Posterior cingulate gyrus (tissue), 11 donors: Measurements from ENCODE around the gene CBLB.
"Not testable (repeated sequence)": the region's sequence is repeated elsewhere in the genome, so short reads cannot be mapped to it uniquely, and the experiment has no call there.

ENCODE experiments used
- DNase-seq, 10 donors: peaks; one replicate each; pipeline versions ENCODE4 v3.0.0 to v3.0.0-alpha.2; 2020 to 2021; ENCODE audit warnings: mixed read lengths in 3 of 10
- intact Hi-C: fragments of 100-400 bp; cut with DNase I; formaldehyde crosslinking; loops from one replicate; pipeline ENCODE4 v1.15.1; 2023

Gene CBLB

DNA sequence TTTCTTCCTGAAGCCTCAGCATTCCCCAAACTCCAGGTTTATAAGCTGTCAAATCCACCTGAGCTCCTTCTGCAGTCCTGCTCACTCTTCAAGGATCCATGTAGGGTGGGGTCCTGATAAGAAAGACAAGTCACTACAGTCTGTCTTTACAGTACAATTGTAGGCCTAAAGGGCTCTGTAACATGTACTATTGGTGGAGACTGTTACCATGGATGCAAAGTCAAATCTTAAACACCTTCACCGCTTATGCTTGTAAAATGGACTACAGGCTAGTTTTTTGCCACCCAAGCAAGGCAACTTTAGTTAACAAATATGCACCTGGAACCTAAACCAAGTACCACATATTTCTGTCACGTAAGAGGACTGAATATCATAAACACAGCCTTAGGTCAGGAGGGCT lies 44.7 kb downstream of the CBLB start:
- intact Hi-C loops: no loop called here
- no peak for DNase-seq

DNA sequence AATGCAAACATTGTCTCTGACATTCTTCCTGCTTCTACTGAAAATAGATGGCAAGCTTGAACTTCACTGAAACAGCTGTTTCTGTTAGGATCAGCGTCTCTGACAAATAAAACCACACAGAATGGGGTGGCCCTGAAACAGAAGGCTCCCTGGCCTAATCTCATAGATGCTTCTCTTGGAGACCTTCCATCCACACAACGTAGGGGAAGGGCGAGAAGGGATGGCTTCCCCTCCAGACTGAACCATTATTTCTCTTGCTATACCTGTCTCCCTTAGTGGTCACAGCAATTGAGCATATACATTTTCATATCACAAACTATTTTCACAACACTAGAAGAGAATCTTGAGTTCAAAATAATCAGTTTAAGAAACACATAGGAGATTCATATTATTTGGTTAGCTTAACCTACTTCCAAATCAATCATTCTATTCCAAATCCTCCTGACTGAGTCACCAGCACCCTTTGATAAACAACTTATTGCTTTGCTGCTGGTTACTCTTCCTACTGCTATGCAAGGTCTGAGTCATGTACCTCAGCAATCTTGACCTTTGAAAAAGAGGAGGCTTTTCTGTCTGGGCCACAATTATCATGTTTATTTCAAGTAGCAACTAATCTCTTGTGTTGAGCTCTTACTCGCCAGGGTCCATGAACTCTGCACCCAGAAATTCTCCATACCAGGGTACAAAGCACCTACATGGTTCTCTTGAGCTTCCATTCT lies 45.5 kb downstream of the CBLB start:
- DNase-seq: no peak
- intact Hi-C loops: no loop called here

DNA sequence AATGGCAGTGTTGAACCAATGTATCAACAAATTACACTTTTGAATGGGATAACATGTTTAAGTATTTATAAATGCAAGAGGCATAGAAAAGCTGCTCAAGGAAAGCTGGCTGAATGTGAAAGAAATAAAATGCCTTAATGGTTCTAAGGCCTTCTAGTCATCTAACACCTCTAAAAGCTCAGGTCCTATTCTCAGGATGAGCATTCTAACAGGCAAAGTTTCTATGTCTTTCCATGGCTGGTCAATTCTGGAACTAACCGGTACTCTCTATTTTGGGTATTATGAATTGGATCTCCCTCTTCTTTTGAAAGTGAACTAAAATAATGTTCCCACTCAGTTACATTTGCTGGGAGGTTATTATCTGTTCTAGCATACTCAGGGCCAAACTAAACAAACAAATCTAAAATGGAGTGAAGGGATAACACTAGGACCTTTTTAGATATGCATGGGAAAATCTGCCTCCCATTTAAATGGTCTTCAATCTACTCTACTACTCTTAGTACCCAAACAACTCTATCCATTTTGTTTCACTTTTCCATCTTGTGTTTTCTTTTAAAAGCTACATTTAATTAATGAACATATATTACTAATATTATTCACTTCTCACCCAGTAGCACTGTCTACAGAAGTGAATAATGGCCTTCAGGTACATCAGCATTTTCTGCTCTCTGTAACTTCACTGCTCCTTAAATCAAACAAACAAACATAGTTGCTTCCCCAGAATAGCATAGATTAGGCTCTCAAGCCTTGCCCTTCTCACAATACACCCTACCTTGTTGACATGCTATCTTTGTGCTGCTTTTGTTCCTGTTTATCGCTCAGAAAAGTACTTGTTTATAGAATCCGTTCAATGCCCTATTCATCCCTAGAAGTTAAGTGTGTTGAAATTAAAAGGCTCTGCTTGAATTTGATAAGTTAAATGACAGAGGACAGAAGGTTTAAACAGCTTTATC lies 46.4 kb downstream of the CBLB start:
- intact Hi-C loops: no loop called here

GRCh38 chr3:105821433-105821832 lies 47.4 kb downstream of the CBLB start:
- no peak for DNase-seq
- intact Hi-C loops: no loop called here

More for the DNA sequence above, 46.4 kb downstream of the CBLB start:
- DNase-seq: no peak

- intact Hi-C loops: no loop called here
- DNase-seq: no peak
These were observed 52.0 kb downstream of the CBLB start for GRCh38 chr3:105816833-105817232.

DNA sequence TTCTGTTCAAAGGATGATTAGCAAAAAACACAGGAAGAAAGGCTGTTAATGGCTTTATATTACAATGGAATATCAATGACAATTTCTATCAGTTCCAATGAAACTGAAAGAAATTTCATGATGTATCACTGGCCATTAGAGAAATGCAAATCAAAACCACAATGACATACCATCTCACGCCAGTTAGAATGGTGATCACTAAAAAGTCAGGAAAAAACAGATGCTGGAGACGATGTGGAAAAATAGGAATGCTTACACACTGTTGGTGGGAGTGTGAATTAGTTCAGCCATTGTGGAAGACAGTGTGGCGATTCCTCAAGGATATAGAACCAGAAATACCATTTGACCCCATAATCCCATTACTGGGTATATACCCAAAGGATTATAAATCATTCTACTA lies 53.5 kb downstream of the CBLB start:
- intact Hi-C loops, DNase-seq: not testable (repeated sequence)

DNA sequence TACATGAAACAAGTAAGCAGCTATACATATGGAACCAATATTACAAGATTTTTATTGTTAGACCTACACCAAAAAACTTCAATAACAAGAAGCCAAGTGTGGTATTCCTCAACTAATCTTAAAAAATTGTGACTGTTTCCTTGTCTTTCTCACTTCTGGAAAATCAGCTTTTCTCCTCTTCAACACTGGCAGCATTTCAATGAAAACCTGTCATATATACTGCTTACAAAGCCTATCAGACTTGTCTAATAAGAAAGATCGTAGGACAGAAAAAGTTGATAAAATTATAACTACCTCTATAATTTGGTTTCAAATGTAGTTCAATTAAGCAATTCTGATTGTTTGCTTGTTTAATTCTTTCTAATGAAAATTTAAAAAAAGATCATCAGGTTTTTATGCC lies 55.1 kb downstream of the CBLB start:
- no peak for DNase-seq
- intact Hi-C loops: no loop called here

DNA sequence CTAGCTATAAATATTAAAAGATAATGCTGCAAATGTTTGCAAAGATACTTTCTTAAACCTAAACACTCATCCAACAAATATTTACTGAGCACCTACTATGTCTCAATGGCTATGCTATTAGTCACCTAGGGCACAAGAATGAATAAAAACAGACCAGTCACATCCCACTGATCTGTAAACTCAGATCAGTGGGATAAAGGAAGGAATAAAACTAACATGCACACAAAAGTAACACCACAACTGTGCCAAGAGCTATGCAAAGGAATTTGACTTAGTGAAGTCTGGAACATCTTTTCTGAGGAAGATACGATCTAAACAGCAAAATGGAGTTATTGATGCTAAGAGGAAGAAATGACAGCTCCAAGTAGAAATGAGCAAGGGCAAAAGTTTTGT lies 56.6 kb downstream of the CBLB start:
- intact Hi-C loops: no loop called here
- DNase-seq: no peak

DNA sequence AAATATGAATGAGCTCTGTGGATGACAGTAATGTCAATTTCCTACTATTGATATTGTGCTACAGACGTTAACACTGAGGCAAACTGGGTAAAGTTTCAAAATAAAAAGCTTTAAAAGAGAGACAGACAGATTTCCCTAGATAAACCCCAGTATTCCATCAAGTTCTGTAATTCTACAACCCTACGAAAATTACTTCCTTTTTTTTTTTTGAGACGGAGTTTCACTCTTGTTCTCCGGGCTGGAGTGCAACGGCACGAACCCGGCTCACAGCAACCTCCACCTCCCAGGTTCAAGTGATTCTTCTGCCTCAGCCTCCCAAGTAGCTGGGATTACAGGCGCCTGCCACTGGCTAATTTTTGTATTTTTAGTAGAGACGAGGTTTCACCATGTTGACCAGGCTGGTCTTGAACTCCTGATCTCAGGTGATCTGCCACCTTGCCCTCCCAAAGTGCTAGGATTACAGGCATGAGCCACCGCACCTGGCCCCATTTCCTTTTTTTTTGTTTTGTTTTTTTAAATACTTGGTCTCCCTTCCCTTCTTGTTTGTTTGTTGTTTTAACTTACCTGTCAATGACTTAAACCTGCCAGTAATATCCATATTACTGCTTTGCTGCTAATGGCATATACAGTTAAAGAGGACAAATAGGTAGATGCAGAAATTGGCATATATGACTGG lies 57.2 kb downstream of the CBLB start:
- no peak for DNase-seq
- intact Hi-C loops: no loop called here

DNA sequence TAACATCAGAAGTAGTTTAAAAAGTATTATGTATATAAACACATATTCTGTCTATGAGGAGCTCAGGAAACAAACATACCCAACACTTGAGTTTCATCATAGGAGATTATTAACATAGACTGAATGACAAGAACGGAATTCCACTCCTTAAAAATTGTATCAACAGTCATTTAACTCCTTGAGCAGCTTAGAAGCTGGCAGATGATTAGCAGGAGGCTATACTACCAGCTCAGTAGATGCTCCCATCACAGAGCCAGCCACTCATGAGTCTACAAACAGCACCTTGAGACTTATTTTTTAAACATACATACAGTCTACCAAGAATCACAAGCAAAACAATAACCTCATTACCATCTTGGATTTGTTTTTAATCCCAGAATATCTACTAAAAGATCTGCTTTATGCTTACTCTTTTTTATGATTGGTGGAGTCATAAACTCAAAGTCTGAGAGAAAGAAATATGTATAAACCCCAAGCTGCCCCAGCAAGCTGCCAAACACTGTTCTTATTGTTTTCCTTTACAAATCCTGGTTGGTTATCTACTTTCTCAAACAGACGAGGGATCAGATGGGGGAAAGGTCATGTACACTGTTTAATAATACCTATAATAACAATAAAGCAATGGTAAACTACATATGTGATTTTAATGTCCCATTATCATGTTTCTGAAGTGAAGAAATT lies 59.5 kb downstream of the CBLB start:
- DNase-seq: no peak
- intact Hi-C loops: no loop called here

GRCh38 chr3:105807701-105808100 lies 61.1 kb downstream of the CBLB start:
- intact Hi-C loops: no loop called here
- DNase-seq: no peak

GRCh38 chr3:105807146-105807545 lies 61.7 kb downstream of the CBLB start:
- DNase-seq: no peak
- intact Hi-C loops: no loop called here

DNA sequence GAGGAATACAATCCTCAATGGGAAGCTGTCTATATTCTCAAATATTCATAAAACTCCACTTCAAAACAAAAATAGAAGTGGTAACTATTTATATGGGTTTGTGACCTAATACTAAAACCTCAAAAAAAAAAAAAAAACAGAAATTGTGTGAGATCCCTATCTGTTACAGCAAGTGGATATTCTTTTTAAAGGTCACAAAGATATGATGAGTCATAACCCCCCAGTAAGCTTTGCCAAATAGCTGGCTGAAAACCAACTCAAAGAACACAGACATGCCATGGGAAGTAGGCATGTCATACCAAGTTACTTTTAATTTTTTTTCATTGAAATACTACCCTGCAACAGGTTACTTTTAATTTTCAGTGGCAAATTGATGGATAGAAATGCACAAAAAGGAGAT lies 62.5 kb downstream of the CBLB start:
- intact Hi-C loops: no loop called here
- no peak for DNase-seq

- DNase-seq: no peak
- intact Hi-C loops: no loop called here
These were observed 63.4 kb downstream of the CBLB start for GRCh38 chr3:105805404-105805803.

DNA sequence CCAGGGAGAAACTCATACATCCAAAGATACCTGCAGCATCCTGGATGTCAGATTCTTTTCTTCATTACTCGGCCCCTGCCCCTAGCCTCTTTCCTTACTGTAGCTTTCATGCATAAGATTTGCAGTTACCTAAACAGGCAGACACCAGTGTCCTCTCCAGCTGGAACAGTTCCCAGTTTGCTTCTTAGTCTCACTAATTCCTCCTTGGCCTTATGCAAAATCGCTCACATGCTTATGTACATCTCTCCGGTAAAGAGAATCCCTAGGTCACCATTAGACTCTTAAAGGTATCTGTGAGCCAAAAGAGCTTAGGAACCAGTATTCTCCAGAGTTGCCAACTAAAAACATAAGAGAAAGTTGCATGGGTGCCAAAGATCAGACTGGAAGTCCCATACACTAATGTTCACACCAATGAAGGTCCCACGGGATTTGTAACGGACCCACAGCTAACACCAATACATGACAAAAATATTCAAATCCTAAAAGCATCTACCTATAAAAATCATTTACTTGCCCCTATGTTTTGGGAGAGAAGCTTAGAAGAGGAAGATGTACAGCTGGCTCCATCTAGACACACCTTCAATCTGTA lies 66.6 kb downstream of the CBLB start:
- intact Hi-C loops: no loop called here
- no peak for DNase-seq

GRCh38 chr3:105801397-105801796 lies 67.4 kb downstream of the CBLB start:
- intact Hi-C loops: no loop called here
- no peak for DNase-seq

- intact Hi-C loops: no loop called here
- no peak for DNase-seq
These were observed 68.5 kb downstream of the CBLB start for GRCh38 chr3:105800320-105800719.

DNA sequence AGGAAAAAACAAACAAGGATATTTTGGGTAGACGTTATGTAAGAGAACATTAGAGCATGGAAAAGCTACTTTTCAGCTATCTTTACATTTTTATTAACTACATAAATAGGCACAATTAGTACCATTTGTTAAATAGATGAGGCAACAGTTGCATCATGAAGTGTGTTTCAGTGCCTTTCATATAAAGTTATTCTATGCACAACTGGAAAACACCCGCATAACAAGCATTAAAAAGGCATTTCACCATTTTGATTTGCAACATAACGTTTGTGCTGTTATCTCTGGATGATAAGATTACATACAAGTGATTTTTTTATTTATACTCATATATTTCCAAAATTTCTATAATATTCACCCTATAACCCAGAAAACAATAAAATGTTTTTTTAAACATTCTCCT lies 69.5 kb downstream of the CBLB start:
- intact Hi-C loops: no loop called here

GRCh38 chr3:105798381-105798934 lies 70.4 kb downstream of the CBLB start:
- intact Hi-C loops: no loop called here
- DNase-seq: no peak

More for the DNA sequence above, 69.5 kb downstream of the CBLB start:
- no peak for DNase-seq

DNA sequence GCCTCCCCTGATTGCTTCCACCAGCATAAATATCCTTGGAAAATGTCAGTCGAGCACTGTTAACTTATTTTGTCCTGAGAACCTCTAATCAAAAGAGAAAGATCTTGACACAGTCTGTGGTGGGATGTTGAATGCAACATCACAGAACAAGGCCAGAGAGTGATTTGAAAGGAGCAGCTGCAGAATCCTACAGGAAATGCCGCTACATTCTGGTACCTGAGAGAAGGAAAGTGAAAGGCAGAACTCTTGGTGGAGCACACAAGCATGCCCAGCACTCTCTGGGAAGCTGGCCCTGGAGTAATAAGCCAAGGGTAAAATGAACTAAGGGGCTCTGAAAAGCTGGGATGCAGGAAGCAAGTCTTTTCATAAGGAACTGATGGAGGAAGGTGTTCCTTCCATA lies 75.8 kb downstream of the CBLB start:
- DNase-seq: no peak
- intact Hi-C loops: no loop called here
